ENCODE measurements around the gene FARS2. TPM values are rescaled to one million over a fixed set of nuclear protein-coding genes. Genes with fewer than 3 reads are reported as not detected.

The FARS2 gene
- total RNA-seq, 1 donor from 2014 or later, result 16.5 TPM

DNA sequence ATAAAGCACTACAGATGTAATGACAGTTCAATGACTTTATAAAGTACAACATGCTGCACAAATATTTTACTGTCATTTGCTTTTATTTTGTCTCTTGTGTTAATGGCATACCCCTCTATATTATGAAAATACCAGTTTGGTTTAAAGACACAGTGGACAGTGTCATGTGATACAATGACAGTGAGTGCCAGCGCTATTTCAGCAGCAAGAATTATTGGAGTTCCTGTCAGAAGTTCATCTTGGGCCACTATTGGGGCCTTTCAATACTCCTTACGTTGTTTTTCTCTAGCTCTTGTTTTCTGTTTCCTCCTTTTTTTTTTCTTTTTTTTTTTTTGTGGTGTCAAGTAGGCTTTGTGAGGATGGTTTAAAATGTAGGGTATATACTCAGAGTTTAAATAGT is 232.5 kb downstream of the FARS2 start:
- intact Hi-C loops (cut with DNase I), result no loop called here
- H3K27ac ChIP-seq, result no peak overlapping the region
- no peaks in the 10 kb centered on the region for H3K36me3 ChIP-seq
- DNase-seq (ENCODE audit: extremely low spot score in 2 of 2), result no peak
- H3K4me1 ChIP-seq, result peaks cover 5% of the 10 kb centered on the region
- TF ChIP-seq, protein P1, sequence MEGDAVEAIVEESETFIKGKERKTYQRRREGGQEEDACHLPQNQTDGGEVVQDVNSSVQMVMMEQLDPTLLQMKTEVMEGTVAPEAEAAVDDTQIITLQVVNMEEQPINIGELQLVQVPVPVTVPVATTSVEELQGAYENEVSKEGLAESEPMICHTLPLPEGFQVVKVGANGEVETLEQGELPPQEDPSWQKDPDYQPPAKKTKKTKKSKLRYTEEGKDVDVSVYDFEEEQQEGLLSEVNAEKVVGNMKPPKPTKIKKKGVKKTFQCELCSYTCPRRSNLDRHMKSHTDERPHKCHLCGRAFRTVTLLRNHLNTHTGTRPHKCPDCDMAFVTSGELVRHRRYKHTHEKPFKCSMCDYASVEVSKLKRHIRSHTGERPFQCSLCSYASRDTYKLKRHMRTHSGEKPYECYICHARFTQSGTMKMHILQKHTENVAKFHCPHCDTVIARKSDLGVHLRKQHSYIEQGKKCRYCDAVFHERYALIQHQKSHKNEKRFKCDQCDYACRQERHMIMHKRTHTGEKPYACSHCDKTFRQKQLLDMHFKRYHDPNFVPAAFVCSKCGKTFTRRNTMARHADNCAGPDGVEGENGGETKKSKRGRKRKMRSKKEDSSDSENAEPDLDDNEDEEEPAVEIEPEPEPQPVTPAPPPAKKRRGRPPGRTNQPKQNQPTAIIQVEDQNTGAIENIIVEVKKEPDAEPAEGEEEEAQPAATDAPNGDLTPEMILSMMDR (IDR thresholded peaks at IDR 0.05), result no peak
- no peak for TF ChIP-seq POLR2AphosphoS5 (IDR thresholded peaks at IDR 0.05; ENCODE audit: insufficient read depth in 1 of 2, low read depth in 1 of 2)
- no peak for TF ChIP-seq POLR2A (IDR thresholded peaks at IDR 0.05)
- H3K9me3 ChIP-seq, result no peaks in the 10 kb centered on the region
- no peak overlapping the region for H3K4me3 ChIP-seq
- H3K27me3 ChIP-seq, result no peaks in the 10 kb centered on the region

DNA sequence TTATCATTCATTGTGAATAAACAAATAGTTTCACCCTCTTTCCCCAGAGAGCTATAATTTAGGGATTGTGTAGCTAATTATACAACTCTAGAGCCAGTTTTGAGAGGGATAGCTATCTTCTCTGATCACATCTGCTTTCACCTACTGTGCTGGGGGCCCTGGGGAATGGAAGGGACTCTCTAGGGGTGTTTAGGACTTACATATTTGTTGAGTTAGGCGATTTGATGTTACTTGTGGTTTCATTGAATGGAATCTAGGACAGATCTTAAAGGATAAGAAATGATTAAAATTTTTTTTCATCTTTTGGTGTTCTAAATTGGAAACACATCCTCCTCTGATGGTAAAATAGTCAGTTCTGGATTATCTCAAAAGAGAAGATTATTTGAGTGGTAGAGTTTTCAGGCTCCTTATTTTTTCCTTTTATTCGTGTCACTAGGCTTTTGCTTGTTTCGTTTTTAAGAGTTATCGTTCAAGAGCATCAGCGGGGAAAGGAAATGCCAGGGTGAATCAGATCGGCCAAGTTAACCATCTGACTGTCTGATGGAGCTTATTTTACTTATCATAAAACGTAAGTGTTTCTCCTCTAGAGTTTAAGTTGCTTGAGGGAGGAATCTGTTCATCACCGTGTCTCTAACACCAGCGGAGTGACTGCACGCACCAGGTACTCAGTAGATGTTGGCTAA is 236.7 kb downstream of the FARS2 start:
- Histone ChIP-seq H3K36me3 (no peaks in the 10 kb centered on the region), H3K9me3 (no peaks in the 10 kb centered on the region), H3K4me1 (peaks cover 11% of the 10 kb centered on the region), H3K27ac (no peak overlapping the region), H3K4me3 (no peak overlapping the region), H3K27me3 (no peaks in the 10 kb centered on the region)
- intact Hi-C loops (cut with DNase I), result no loop called here
- TF ChIP-seq POLR2AphosphoS5 (IDR thresholded peaks at IDR 0.05; ENCODE audit: insufficient read depth in 1 of 2, low read depth in 1 of 2), result no peak
- TF ChIP-seq, protein P1 (IDR thresholded peaks at IDR 0.05), result no peak
- TF ChIP-seq POLR2A (IDR thresholded peaks at IDR 0.05), result no peak
- no peak for DNase-seq (ENCODE audit: extremely low spot score in 2 of 2)

DNA sequence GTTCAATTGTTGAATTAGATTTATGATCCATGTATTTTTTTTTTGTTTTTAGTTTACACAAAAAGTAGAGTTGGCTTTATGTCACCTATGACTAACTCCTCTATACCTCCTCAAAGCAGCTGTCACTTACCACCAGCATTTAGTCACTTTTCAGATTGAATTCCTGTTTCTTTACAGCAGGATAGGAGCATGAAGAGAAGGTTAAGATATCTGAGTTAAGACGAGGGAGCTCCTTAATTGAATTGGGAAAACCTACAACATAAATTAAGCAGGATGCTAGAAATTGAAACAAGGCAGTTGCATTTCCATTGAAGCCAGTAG is 237.2 kb downstream of the FARS2 start:
- Histone ChIP-seq H3K27ac (no peak overlapping the region), H3K4me1 (peaks cover 11% of the 10 kb centered on the region), H3K4me3 (no peak overlapping the region), H3K9me3 (no peaks in the 10 kb centered on the region), H3K27me3 (no peaks in the 10 kb centered on the region), H3K36me3 (no peaks in the 10 kb centered on the region)
- TF ChIP-seq POLR2AphosphoS5 (IDR thresholded peaks at IDR 0.05; ENCODE audit: insufficient read depth in 1 of 2, low read depth in 1 of 2), result no peak
- intact Hi-C loops (cut with DNase I), result no loop called here
- DNase-seq (ENCODE audit: extremely low spot score in 2 of 2), result no peak

DNA sequence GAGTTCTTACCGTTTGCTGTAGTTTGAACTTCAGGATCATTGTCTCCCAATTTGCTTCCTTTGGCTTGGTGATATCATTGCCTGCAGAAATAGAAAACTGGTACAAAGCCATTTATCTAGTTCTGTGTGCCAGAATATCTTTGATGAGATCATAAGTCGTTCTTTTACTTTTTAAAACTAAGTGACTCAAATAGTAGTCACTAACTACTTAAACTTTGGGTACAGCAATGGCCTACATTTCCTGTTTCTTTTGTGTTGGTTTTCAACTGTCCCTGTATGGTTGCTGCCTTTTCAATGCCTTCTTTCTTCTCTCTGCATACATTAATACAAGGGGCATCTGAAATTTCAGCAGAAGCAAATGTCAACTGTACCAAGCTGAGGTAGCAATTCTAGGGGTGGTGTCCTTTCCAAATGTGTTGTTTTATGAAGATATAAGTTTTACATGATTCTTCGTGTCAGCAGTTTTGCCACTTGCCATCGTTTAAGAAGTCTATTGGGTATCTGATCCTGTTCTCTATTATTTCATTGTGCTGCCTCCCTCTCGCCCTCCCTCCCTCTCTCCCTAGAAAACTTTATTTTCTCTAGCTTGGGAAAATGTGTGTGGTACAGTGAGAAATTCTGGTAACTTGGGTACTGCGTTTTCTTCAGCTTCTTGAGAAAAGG is 238.5 kb downstream of the FARS2 start:
- H3K27me3 ChIP-seq, result no peaks in the 10 kb centered on the region
- DNase-seq (ENCODE audit: extremely low spot score in 2 of 2), result no peak
- no peaks in the 10 kb centered on the region for H3K36me3 ChIP-seq
- H3K9me3 ChIP-seq, result no peaks in the 10 kb centered on the region
- H3K27ac ChIP-seq, result no peak overlapping the region
- intact Hi-C loops (cut with DNase I), result no loop called here
- TF ChIP-seq POLR2A (IDR thresholded peaks at IDR 0.05) (no peak), POLR2AphosphoS5 (IDR thresholded peaks at IDR 0.05; ENCODE audit: insufficient read depth in 1 of 2, low read depth in 1 of 2) (no peak)
- TF ChIP-seq, protein P1 (IDR thresholded peaks at IDR 0.05), result no peak
- H3K4me1 ChIP-seq, result peaks cover 11% of the 10 kb centered on the region
- H3K4me3 ChIP-seq, result no peak overlapping the region

DNA sequence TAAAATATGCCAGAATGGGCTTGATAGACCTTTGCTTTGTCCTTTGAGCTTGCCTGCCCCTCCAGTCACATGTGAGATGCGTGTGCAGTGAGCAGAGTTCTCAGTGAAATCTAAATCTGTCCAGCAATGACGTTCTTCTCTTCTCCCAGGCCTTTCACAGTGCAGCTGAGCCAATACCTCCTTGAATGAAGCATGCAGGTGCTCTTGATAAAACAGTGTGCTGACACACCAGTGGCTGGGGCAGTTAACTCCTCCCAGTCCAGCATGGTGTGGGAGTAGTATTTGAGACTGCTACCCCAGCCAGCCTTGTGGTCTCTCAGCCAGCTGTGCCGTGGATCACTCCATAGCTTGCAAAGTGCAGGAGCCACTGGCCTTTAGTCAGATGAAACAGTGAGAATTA is 240.5 kb downstream of the FARS2 start:
- H3K27ac ChIP-seq, result no peak overlapping the region
- H3K36me3 ChIP-seq, result no peaks in the 10 kb centered on the region
- no peaks in the 10 kb centered on the region for H3K27me3 ChIP-seq
- H3K9me3 ChIP-seq, result no peaks in the 10 kb centered on the region
- no peak overlapping the region for H3K4me3 ChIP-seq
- no peak for TF ChIP-seq POLR2A (IDR thresholded peaks at IDR 0.05)
- TF ChIP-seq POLR2AphosphoS5 (IDR thresholded peaks at IDR 0.05; ENCODE audit: insufficient read depth in 1 of 2, low read depth in 1 of 2), result no peak
- TF ChIP-seq, protein P1 (IDR thresholded peaks at IDR 0.05), result no peak
- peaks cover 11% of the 10 kb centered on the region for H3K4me1 ChIP-seq
- DNase-seq (ENCODE audit: extremely low spot score in 2 of 2), result no peak
- intact Hi-C loops (cut with DNase I), result no loop called here

Data from vagina (tissue), 2 donors.